PFSK-1 (cell line): Measurements from ENCODE around the gene ERBB4.

Experiments
- POLR2AphosphoS5 ChIP-seq: IDR thresholded peaks from 2 replicates; pipeline ENCODE4 v1.6.1; 2012; ENCODE audit warnings: low read depth, mild to moderate bottlenecking, control low read depth, low read length, moderate library complexity
- SIN3A ChIP-seq: IDR thresholded peaks from 2 replicates; pipeline ENCODE4 v1.6.1; 2012; ENCODE audit warnings: mild to moderate bottlenecking, low read length, moderate library complexity, borderline replicate concordance; ENCODE audit not compliant: insufficient read depth

GRCh38 chr2:211854832-211855231 is 683.8 kb downstream of the ERBB4 start:
- TF ChIP-seq POLR2AphosphoS5: no peak
- no peak for TF ChIP-seq SIN3A
